NT2/D1 (cell line): ENCODE data around the gene PRRG4.

Source experiments
- SUZ12 ChIP-seq: IDR thresholded peaks from 2 replicates; pipeline ENCODE4 v1.6.1; 2011; ENCODE audit not compliant: insufficient read length, insufficient read depth; ENCODE audit errors: extremely low read depth
- YY1 ChIP-seq: IDR thresholded peaks from 2 replicates; pipeline ENCODE4 v1.6.1; 2011; ENCODE audit not compliant: insufficient read length, insufficient read depth

GRCh38 chr11:32883421-32883820 is 53.7 kb downstream of the PRRG4 start:
- no peak for TF ChIP-seq SUZ12
- no peak for TF ChIP-seq YY1
